CD14-positive monocyte (primary cell): ENCODE data around the gene KIF26B. TPM values are rescaled to one million over a fixed set of nuclear protein-coding genes. Genes with fewer than 3 reads are reported as not detected.

Source experiments
- DNase-seq, 3 donors: peaks; one replicate each; pipeline ENCODE4 v3.0.0-alpha.2; 2011 to 2022
- H2AFZ ChIP-seq: 2 replicates; pipeline ENCODE4 v1.6.0; 2012; ENCODE audit warnings: mild to moderate bottlenecking, low read depth, low read length, inconsistent platforms; ENCODE audit not compliant: insufficient read depth, poor library complexity, severe bottlenecking
- H3K27ac ChIP-seq, 2 donors: 1 replicate in 1 of 2; 2 replicates in 1 of 2; pipeline ENCODE4 v1.5.1; 2012 to 2013; ENCODE audit warnings: low read length in 2 of 2, control low read depth in 1 of 2, inconsistent platforms in 1 of 2, low read depth in 1 of 2, mild to moderate bottlenecking in 1 of 2
- H3K27me3 ChIP-seq, 2 donors: one replicate each; pipeline versions ENCODE4 v1.6.0 to v1.6.1; 2011 to 2013; ENCODE audit warnings: low read length in 2 of 2; ENCODE audit not compliant: control insufficient read depth in 2 of 2, insufficient read depth in 2 of 2
- H3K36me3 ChIP-seq, 2 donors: replicated peaks in 1 of 2; 1 replicate in 1 of 2; 2 replicates in 1 of 2; pipeline versions ENCODE4 v1.5.1 to v1.6.1; 2012 to 2013; ENCODE audit warnings: low read length in 2 of 2, control low read depth in 1 of 2, inconsistent platforms in 1 of 2, mild to moderate bottlenecking in 1 of 2; ENCODE audit not compliant: insufficient read depth in 2 of 2, control insufficient read depth in 1 of 2
- H3K4me1 ChIP-seq, 2 donors: 1 replicate in 1 of 2; 2 replicates in 1 of 2; pipeline versions ENCODE4 v1.5.1 to v1.6.1; 2012 to 2013; ENCODE audit warnings: low read length in 2 of 2, control low read depth in 1 of 2, inconsistent platforms in 1 of 2, mild to moderate bottlenecking in 1 of 2, moderate library complexity in 1 of 2; ENCODE audit not compliant: insufficient read depth in 2 of 2, control insufficient read depth in 1 of 2
- H3K4me2 ChIP-seq: replicated peaks from 2 replicates; pipeline ENCODE3; 2012; ENCODE audit warnings: low read length, moderate library complexity, mild to moderate bottlenecking; ENCODE audit not compliant: poor library complexity, severe bottlenecking; ENCODE audit errors: extremely low read depth
- H3K4me3 ChIP-seq, 3 experiments: fragments of 200-600 bp in 1 of 3; sonication (generic) in 1 of 3; replicated peaks in 1 of 3; 1 replicate in 2 of 3; 2 replicates in 1 of 3; pipeline ENCODE4 v1.5.1; 2011 to 2013; ENCODE audit warnings: low read length in 3 of 3, mild to moderate bottlenecking in 3 of 3, control low read depth in 2 of 3, low read depth in 2 of 3, inconsistent platforms in 1 of 3, moderate library complexity in 1 of 3
- H3K79me2 ChIP-seq: 2 replicates; pipeline ENCODE4 v1.6.0; 2012; ENCODE audit warnings: mild to moderate bottlenecking, control low read depth, inconsistent platforms, low read length, moderate library complexity; ENCODE audit not compliant: insufficient read depth
- H3K9ac ChIP-seq: 2 replicates; pipeline ENCODE4 v1.6.0; 2017; ENCODE audit warnings: low read length, mild to moderate bottlenecking; ENCODE audit not compliant: insufficient read depth, poor library complexity, severe bottlenecking
- H3K9me3 ChIP-seq, 2 donors: replicated peaks in 1 of 2; 1 replicate in 1 of 2; 2 replicates in 1 of 2; pipeline versions ENCODE4 v1.5.1 to v1.6.1; 2012 to 2013; ENCODE audit warnings: low read length in 2 of 2, control low read depth in 1 of 2; ENCODE audit not compliant: control insufficient read depth in 1 of 2, insufficient read depth in 1 of 2
- H4K20me1 ChIP-seq: 2 replicates; pipeline ENCODE4 v1.6.0; 2012; ENCODE audit warnings: mild to moderate bottlenecking, low read length, control low read depth, moderate library complexity; ENCODE audit not compliant: insufficient read depth
- H3K27ac Mint-ChIP-seq, 7 donors: one replicate each; pipeline ENCODE4 v1.8.0; 2020; ENCODE audit warnings: mild to moderate bottlenecking in 7 of 7, mixed read lengths in 7 of 7, moderate library complexity in 6 of 7, inconsistent platforms in 2 of 7
- H3K27me3 Mint-ChIP-seq, 3 donors: one replicate each; pipeline ENCODE4 v1.8.0; 2021 to 2022; ENCODE audit warnings: low read depth in 3 of 3, mild to moderate bottlenecking in 3 of 3, mixed read lengths in 3 of 3, moderate library complexity in 3 of 3, inconsistent platforms in 1 of 3
- H3K36me3 Mint-ChIP-seq, 2 donors: one replicate each; pipeline ENCODE4 v1.8.0; 2020; ENCODE audit warnings: mixed read lengths in 2 of 2, inconsistent platforms in 1 of 2, mild to moderate bottlenecking in 1 of 2
- H3K4me1 Mint-ChIP-seq: one replicate; pipeline ENCODE4 v1.8.0; 2020; ENCODE audit warnings: mild to moderate bottlenecking, mixed read lengths
- H3K4me3 Mint-ChIP-seq, 2 donors: one replicate each; pipeline ENCODE4 v1.8.0; 2020; ENCODE audit warnings: mild to moderate bottlenecking in 2 of 2, mixed read lengths in 2 of 2, moderate library complexity in 1 of 2
- H3K9me3 Mint-ChIP-seq, 7 donors: one replicate each; pipeline ENCODE4 v1.8.0; 2020 to 2022; ENCODE audit warnings: mixed read lengths in 7 of 7, mild to moderate bottlenecking in 6 of 7, moderate library complexity in 6 of 7, inconsistent platforms in 2 of 7
- CTCF ChIP-seq: fragments of 200-600 bp; IDR thresholded peaks from one replicate; pipeline ENCODE4 v1.8.0; 2022; ENCODE audit warnings: antibody characterized with exemption, mild to moderate bottlenecking
- WGBS: methylation state at CpG from one replicate; pipeline ENCODE4 v1.1.5; 2013; ENCODE audit warnings: missing lambda C conversion rate; ENCODE audit not compliant: insufficient coverage; 5-methylcytosine and 5-hydroxymethylcytosine counted together
- intact Hi-C, 2 donors: fragments of 100-400 bp; cut with micrococcal nuclease; formaldehyde crosslinking; loops; one replicate each; pipeline versions ENCODE4 v1.15.0 to v1.15.1; 2023
- polyA plus RNA-seq, 3 donors: library from polyadenylated mRNA; depleted of rRNA in 1 of 3; unstranded in 2 of 3; stranded (reverse) in 1 of 3; fragments of 300-500 nt in 2 of 3; fragments of >200 nt in 1 of 3; fragmentation: Illumina TruSeq in 2 of 3; gene quantifications; 1 replicate in 2 of 3; 2 replicates in 1 of 3; pipeline ENCODE4 v1.2.3, GENCODE V29; 2012 to 2021

The KIF26B gene
- polyA plus RNA-seq, 3 donors: 0.01 to 0.05 TPM; not detected in 1

GRCh38 chr1:245240648-245241165 lies 85.9 kb downstream of the KIF26B start:
- Histone ChIP-seq H3K4me3 (no peak overlapping the region), H3K27me3 (peaks cover 61 to 89% of the 10 kb centered on the region in 2 donors)

GRCh38 chr1:245241526-245242130 lies 86.8 kb downstream of the KIF26B start:
- WGBS: 91% methylated on average over 13 of the region's 14 CpGs
- Histone ChIP-seq H4K20me1 (no peaks in the 10 kb centered on the region), H3K9ac (no peak overlapping the region), H3K79me2 (no peaks in the 10 kb centered on the region), H3K27me3 (peaks cover 66 to 90% of the 10 kb centered on the region in 2 donors), H3K4me2 (no peak overlapping the region), H3K9me3 (peaks cover 0 to 14% of the 10 kb centered on the region in 2 donors), H2AFZ (no peak overlapping the region), H3K4me3 (no peak overlapping the region), H3K4me1 (no peaks in the 10 kb centered on the region), H3K27ac (no peak overlapping the region), H3K36me3 (no peaks in the 10 kb centered on the region)
- peak overlapping the region in 1 of 2 donors; percentile 66 for H3K4me3 Mint-ChIP-seq
- no peak for TF ChIP-seq CTCF
- H3K4me1 Mint-ChIP-seq: peaks cover 2% of the 10 kb centered on the region
- intact Hi-C loops: loop anchor here in 1 of 2 donors (5.0 kb wide), 1 partner anchor 51 kb away; no protein-coding TSS in a partner anchor
- H3K27ac Mint-ChIP-seq: no peak overlapping the region
- peaks cover 0 to 14% (median 2%) of the 10 kb centered on the region in 7 donors for H3K9me3 Mint-ChIP-seq
- H3K27me3 Mint-ChIP-seq: peaks cover 94 to 100% (median 96%) of the 10 kb centered on the region in 3 donors
- peaks cover 0 to 2% of the 10 kb centered on the region in 2 donors for H3K36me3 Mint-ChIP-seq
- no peak for DNase-seq

More at GRCh38 chr1:245240648-245241165, 85.9 kb downstream of the KIF26B start:
- H3K4me1 ChIP-seq: no peaks in the 10 kb centered on the region
- peaks cover 2% of the 10 kb centered on the region for H3K4me1 Mint-ChIP-seq
- no peaks in the 10 kb centered on the region for H3K79me2 ChIP-seq
- H3K4me2 ChIP-seq: no peak overlapping the region
- H3K27ac ChIP-seq: no peak overlapping the region
- H3K4me3 Mint-ChIP-seq: peak overlapping the region in 1 of 2 donors; percentile 59
- no peak overlapping the region for H2AFZ ChIP-seq
- no peak overlapping the region for H3K27ac Mint-ChIP-seq
- H3K36me3 Mint-ChIP-seq: peaks cover 0 to 2% of the 10 kb centered on the region in 2 donors
- no peak overlapping the region for H3K9ac ChIP-seq
- no peak for DNase-seq
- intact Hi-C loops: loop anchor here in 1 of 2 donors (5.0 kb wide), 1 partner anchor 52 kb away; no protein-coding TSS in a partner anchor
- H3K27me3 Mint-ChIP-seq: peaks cover 86 to 99% (median 92%) of the 10 kb centered on the region in 3 donors
- 91% methylated on average over 5 of the region's 6 CpGs for WGBS
- no peaks in the 10 kb centered on the region for H4K20me1 ChIP-seq
- TF ChIP-seq CTCF: no peak
- peaks cover 0 to 14% of the 10 kb centered on the region in 2 donors for H3K9me3 ChIP-seq
- H3K36me3 ChIP-seq: no peaks in the 10 kb centered on the region
- peaks cover 0 to 10% (median 0%) of the 10 kb centered on the region in 7 donors for H3K9me3 Mint-ChIP-seq
